Keratinocyte (primary cell): ENCODE data around the gene ADAMTS1.

Source experiments
- CTCF ChIP-seq, 3 experiments: IDR thresholded peaks in 1 of 3; conservative IDR thresholded peaks in 1 of 3; optimal IDR thresholded peaks in 1 of 3; 2 replicates in 2 of 3; 3 replicates in 1 of 3; pipeline versions ENCODE3 to v1.5.1; 2011; ENCODE audit warnings: low read length in 3 of 3, mild to moderate bottlenecking in 3 of 3, moderate library complexity in 2 of 3, control low read depth in 1 of 3, inconsistent platforms in 1 of 3; ENCODE audit not compliant: insufficient read depth in 2 of 3; ENCODE audit errors: extremely low read depth in 1 of 3
- EZH2 ChIP-seq: IDR thresholded peaks from one replicate; pipeline ENCODE4 v1.6.1; 2012; ENCODE audit warnings: inconsistent platforms, mild to moderate bottlenecking, low read length, moderate library complexity

- TF ChIP-seq CTCF (optimal IDR thresholded peaks at IDR 0.05 in 1 of 3, IDR thresholded peaks at IDR 0.05 in 1 of 3, conservative IDR thresholded peaks at IDR 0.05 in 1 of 3; ENCODE audit: extremely low read depth in 1 of 3, insufficient read depth in 2 of 3, low read length in 3 of 3): no peak
- no peak for TF ChIP-seq EZH2
Measured at GRCh38 chr21:26874347-26874746, 29.1 kb upstream of the ADAMTS1 start.
